Activated CD8-positive, alpha-beta memory T cell treated with anti-CD3 and anti-CD28 coated beads for 4 hours (primary cell): ENCODE results near the gene RNF208.
A peak's percentile ranks its signal among the peaks of the same experiment; 100 is the strongest.

ENCODE experiments used
- DNase-seq, 2 donors: peaks; one replicate each; pipeline ENCODE4 v3.0.0-alpha.2; 2020; ENCODE audit warnings: low read depth in 2 of 2

Gene RNF208

GRCh38 chr9:137191691-137192447 is 30.2 kb downstream of the RNF208 start:
- no peak for DNase-seq

GRCh38 chr9:137191245-137191644 is 30.8 kb downstream of the RNF208 start:
- no peak for DNase-seq

- DNase-seq = no peak
Observed at GRCh38 chr9:137190315-137190856, 31.7 kb downstream of the RNF208 start.

GRCh38 chr9:137189297-137190295 is 32.4 kb downstream of the RNF208 start:
- no peak for DNase-seq

- DNase-seq = peak; percentile 82 to 91
Observed at GRCh38 chr9:137188490-137189296, 33.3 kb downstream of the RNF208 start, which contains the start of the genes ANAPC2 and SSNA1. Gene ANAPC2 (minus strand): TSS chr9:137188560. CDS start chr9:137188532, 28 bp downstream. Gene SSNA1 (plus strand): TSS chr9:137188676. CDS start chr9:137188727, 51 bp downstream.

GRCh38 chr9:137188086-137188489 is 34.0 kb downstream of the RNF208 start:
- DNase-seq = no peak

- DNase-seq = no peak
Observed at GRCh38 chr9:137187386-137187785, 34.7 kb downstream of the RNF208 start.

GRCh38 chr9:137186385-137186784 is 35.7 kb downstream of the RNF208 start:
- DNase-seq = no peak

GRCh38 chr9:137185921-137186320 is 36.1 kb downstream of the RNF208 start:
- DNase-seq = no peak

- no peak for DNase-seq
Observed at GRCh38 chr9:137184881-137185660, 37.0 kb downstream of the RNF208 start.

GRCh38 chr9:137183980-137184595 is 38.0 kb downstream of the RNF208 start:
- DNase-seq = no peak

- DNase-seq = no peak
Observed at GRCh38 chr9:137182836-137183235, 39.2 kb downstream of the RNF208 start.

GRCh38 chr9:137181680-137182079 is 40.4 kb downstream of the RNF208 start:
- no peak for DNase-seq

- no peak for DNase-seq
Observed at GRCh38 chr9:137180491-137180890, 41.5 kb downstream of the RNF208 start.

- no peak for DNase-seq
Observed at GRCh38 chr9:137179761-137180160, 42.3 kb downstream of the RNF208 start.

- no peak for DNase-seq
Observed at GRCh38 chr9:137178939-137179630, 43.0 kb downstream of the RNF208 start.

- DNase-seq = no peak
Observed at GRCh38 chr9:137178201-137178938, 43.7 kb downstream of the RNF208 start.

- no peak for DNase-seq
Observed at GRCh38 chr9:137176302-137177182, 45.5 kb downstream of the RNF208 start.
